Hepatocyte (in vitro differentiated cells): Measurements from ENCODE around the gene RASA4.
"Not testable (repeated sequence)": the region's sequence is repeated elsewhere in the genome, so short reads cannot be mapped to it uniquely, and the experiment has no call there.

Source experiments
- CTCF ChIP-seq: fragments of 200-600 bp; sonication (generic); IDR thresholded peaks from 2 replicates; pipeline ENCODE4 v1.5.1; 2016; ENCODE audit warnings: antibody characterized with exemption, mild to moderate bottlenecking; ENCODE audit not compliant: poor library complexity
- EZH2phosphoT487 ChIP-seq: fragments of 200-600 bp; sonication (generic); IDR thresholded peaks from one replicate; pipeline ENCODE4 v1.6.1; 2018; ENCODE audit warnings: antibody characterized with exemption, mild to moderate bottlenecking, low read depth, moderate library complexity; ENCODE audit not compliant: unreplicated experiment, severe bottlenecking

GRCh38 chr7:102578486-102578885, 38.1 kb downstream of the RASA4 start:
- TF ChIP-seq EZH2phosphoT487, CTCF: not testable (repeated sequence)
